Activated CD8-positive, alpha-beta memory T cell treated with anti-CD3 and anti-CD28 coated beads, Interleukin-2, amount 10 ng/mL, durations not matched to agents 7 days and 5 days (primary cell): ENCODE measurements around the gene RTP5. TPM values are rescaled to one million over a fixed set of nuclear protein-coding genes. Genes with fewer than 3 reads are reported as not detected.
"Not testable (repeated sequence)": the region's sequence is repeated elsewhere in the genome, so short reads cannot be mapped to it uniquely, and the experiment has no call there.

ENCODE experiments used
- ATAC-seq: fragments of 150-1000 bp; cut with Tn5 transposase; one replicate; pipeline ENCODE4 v1.10.0; 2021; ENCODE audit warnings: moderate library complexity
- CTCF ChIA-PET: fragments of 350-600 bp; sonication (Branson Sonifier 250); formaldehyde crosslinking; loops from one replicate; lab custom pipeline; 2021; ENCODE audit warnings: antibody characterized with exemption; lab: Charles Lee
- DNase-seq: peaks from one replicate; pipeline ENCODE4 v3.0.0-alpha.2; 2020
- H3K27ac Mint-ChIP-seq: one replicate; pipeline ENCODE4 v1.8.0; 2021; ENCODE audit warnings: mild to moderate bottlenecking, mixed read lengths
- H3K27me3 Mint-ChIP-seq: one replicate; pipeline ENCODE4 v1.8.0; 2021; ENCODE audit warnings: mixed read lengths
- H3K36me3 Mint-ChIP-seq: one replicate; pipeline ENCODE4 v1.8.0; 2021; ENCODE audit warnings: mild to moderate bottlenecking, mixed read lengths
- H3K4me1 Mint-ChIP-seq: one replicate; pipeline ENCODE4 v1.8.0; 2021; ENCODE audit warnings: mixed read lengths
- H3K4me3 Mint-ChIP-seq: one replicate; pipeline ENCODE4 v1.8.0; 2021; ENCODE audit warnings: mild to moderate bottlenecking, moderate library complexity, mixed read lengths
- H3K9me3 Mint-ChIP-seq: one replicate; pipeline ENCODE4 v1.8.0; 2022; ENCODE audit warnings: low read depth, mixed read lengths
- total RNA-seq, 2 experiments: library from RNA; stranded (reverse); gene quantifications; one replicate each; pipeline ENCODE4 v1.2.3, GENCODE V29; 2021

The RTP5 gene
- total RNA-seq, 2 experiments from 2014 or later = not detected

- CTCF ChIA-PET, H3K36me3 Mint-ChIP-seq, H3K4me3 Mint-ChIP-seq, ATAC-seq, H3K27ac Mint-ChIP-seq, H3K9me3 Mint-ChIP-seq, H3K27me3 Mint-ChIP-seq, DNase-seq: not testable (repeated sequence)
- peaks cover 31% of the 10 kb centered on the region for H3K4me1 Mint-ChIP-seq
Measured at GRCh38 chr2:241921631-241922030, 52.1 kb downstream of the RTP5 start.

- Mint-ChIP-seq H3K27ac (no peak overlapping the region), H3K27me3 (no peaks in the 10 kb centered on the region), H3K4me3 (no peak overlapping the region), H3K36me3 (no peaks in the 10 kb centered on the region), H3K4me1 (peaks cover 31% of the 10 kb centered on the region), H3K9me3 (no peaks in the 10 kb centered on the region)
- DNase-seq (no peak), ATAC-seq (no peak)
- CTCF ChIA-PET = interaction anchor here (1.6 kb wide), 1 partner anchor 28 kb away, joined by 3 read pairs; no protein-coding TSS in a partner anchor
Measured at GRCh38 chr2:241922411-241922810, 52.9 kb downstream of the RTP5 start.

- not testable (repeated sequence) for H3K9me3 Mint-ChIP-seq, ATAC-seq
- CTCF ChIA-PET = interaction anchor here (1.3 to 1.6 kb wide), 2 partner anchors 10 to 28 kb away, joined by 3 read pairs; no protein-coding TSS in a partner anchor
Measured at GRCh38 chr2:241922816-241923601, 53.5 kb downstream of the RTP5 start.

More at GRCh38 chr2:241922816-241923601, 53.5 kb downstream of the RTP5 start:
- not testable (repeated sequence) for H3K27ac Mint-ChIP-seq, H3K27me3 Mint-ChIP-seq, H3K36me3 Mint-ChIP-seq, H3K4me3 Mint-ChIP-seq, DNase-seq
- peaks cover 31% of the 10 kb centered on the region for H3K4me1 Mint-ChIP-seq

Other genes with a start within 250 kb of the RTP5 start
- gene THAP4, start 232.6 kb upstream of the RTP5 start, total RNA-seq = 10 to 100 TPM; 38.1 to 39.3 TPM
- 10 to 100 TPM; 91.4 to 95.3 TPM for gene ATG4B, start 232.0 kb upstream of the RTP5 start, total RNA-seq
- 10 to 100 TPM; 79.9 to 95.5 TPM for gene DTYMK, start 182.9 kb upstream of the RTP5 start, total RNA-seq
- gene ING5, start 167.7 kb upstream of the RTP5 start, total RNA-seq = 10 to 100 TPM; 26.3 to 28.0 TPM
- gene D2HGDH, start 135.1 kb upstream of the RTP5 start, total RNA-seq = 10 to 100 TPM; 21.6 to 26.2 TPM
- gene GAL3ST2, start 92.9 kb upstream of the RTP5 start, total RNA-seq = under 1 TPM in 1 of 2 experiments, not detected in 1; 0.20 TPM
- gene NEU4, start 60.5 kb upstream of the RTP5 start, total RNA-seq = under 1 TPM in 1 of 2 experiments, not detected in 1; 0.12 TPM
- gene PDCD1, start 10.8 kb upstream of the RTP5 start, total RNA-seq = 1 to 10 TPM; 2.2 to 4.1 TPM